ENCODE measurements around the gene HASPIN.

Gene HASPIN

DNA sequence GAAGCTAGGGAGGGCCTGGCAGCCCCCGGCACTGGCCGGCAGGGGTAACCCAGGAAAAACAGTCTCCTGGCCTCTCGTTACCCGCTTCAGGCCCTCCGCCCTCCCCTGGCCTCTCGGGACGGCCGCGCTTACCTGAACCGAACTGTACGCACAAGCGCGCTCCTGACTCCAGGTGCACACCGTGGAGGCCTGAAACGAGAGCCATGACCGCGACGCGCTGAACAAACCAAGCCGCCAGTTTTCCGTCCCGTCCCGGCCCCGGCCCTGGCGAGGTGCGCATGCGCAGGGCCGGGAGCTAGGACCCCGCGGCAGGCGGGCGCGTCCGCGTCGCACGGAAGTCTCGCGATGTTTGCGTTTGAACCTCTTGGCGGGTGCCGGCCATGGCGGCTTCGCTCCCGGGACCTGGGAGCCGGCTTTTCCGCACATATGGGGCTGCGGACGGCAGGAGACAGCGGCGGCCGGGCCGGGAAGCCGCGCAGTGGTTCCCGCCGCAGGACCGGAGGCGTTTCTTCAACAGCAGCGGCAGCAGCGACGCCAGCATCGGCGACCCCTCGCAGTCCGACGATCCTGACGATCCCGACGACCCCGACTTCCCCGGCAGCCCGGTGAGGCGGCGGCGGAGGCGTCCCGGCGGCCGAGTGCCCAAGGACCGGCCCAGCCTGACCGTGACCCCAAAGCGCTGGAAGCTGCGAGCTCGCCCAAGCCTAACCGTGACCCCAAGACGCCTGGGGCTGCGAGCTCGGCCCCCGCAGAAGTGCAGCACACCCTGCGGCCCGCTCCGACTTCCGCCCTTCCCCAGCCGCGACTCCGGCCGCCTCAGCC, at the start of gene HASPIN:
Gene HASPIN, plus strand, starts transcription at position 348 of the 822 bp plus-strand sequence. Its CDS starts 33 bp downstream, at position 381.
- peak; percentile 84 for DNase-seq

DNA sequence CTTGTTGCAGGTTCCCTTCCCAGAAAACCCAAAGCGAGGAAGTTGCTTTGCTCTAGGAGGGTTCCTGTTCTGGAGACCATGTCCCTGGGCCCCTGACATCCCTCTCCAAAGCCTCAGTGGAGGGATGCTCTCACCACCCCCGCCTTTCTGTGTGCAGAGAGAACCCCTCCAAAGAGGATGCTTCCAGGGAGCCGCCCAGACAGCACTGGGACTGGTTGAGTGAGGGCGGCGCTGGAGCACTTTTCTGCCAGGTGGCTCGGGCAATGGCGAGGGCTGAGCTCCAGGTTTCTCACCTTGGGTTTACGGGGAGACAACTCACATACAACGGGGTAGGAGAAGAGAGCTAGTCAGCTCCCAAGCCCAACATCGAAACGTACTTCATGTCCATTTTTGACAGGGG, 47.8 kb upstream of the HASPIN start:
- no peak for DNase-seq

DNA sequence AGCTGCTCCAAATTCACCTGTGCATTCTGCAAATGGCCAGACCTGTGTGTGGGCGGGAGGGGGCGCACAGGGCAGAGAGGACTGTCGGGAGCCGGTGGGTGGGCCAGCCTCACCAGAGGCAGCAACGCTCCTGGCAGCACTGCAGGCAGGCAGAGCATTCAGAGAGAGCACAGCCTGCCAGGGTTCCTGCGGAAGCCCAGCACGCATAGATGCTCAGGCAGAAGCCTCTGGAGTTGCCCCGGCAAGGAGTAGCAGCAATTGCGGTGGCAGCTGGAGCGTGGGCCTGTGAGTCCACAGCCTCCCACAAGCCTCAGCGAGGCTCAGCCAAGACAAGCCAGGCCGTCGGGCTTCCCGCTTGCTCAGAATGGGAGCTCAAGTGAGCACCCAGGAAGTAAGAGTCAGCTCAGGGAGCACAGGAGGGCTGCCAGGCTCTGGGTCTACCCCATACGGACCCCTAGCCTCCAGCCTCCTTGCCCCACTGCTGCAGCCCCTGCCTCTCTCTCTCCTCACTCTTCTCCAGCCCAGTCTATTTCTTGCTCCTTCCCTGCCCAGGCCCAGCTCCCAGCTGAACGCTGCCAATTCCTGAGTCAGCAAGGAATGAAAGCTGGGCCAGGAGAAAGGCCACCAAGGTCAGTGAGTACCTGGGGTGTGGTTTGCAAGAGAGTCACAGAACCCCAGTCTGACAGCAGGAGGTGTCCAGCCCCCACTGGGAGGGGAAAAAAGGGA, 45.4 kb upstream of the HASPIN start:
- no peak for DNase-seq

DNA sequence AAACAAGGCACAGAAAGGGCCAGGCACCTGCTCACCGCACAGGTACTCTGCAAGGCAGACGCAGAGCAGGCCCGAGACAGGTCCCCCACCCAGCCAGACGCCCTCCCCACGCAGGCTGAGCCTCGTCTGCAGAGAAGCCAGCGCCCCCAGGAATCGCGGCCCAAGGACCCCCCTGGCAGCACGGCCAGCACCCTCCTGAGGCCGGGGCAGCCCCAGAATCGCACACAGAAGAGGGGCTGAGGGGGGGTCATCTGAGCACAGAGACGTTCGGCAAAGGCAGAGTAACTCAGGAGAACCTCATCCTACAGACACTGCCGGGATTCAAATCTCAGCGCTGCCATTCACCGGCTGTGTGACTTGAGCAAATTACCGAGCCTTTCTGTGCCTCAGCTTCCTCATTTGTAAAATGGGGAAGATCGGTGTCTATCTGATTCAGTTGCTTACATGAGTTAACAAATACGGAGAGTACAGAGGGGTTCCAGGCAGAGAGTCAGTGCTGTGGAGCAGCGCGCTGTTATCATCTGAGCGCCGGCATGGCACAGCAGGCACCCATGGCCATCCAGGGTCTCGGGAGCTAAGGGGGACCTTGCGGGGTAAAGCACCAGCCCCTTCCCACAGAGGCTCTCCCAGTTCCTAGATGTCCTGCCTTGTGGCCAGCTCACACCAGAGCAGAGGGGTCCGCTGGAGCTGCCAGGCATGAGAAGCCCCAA, 44.7 kb upstream of the HASPIN start:
- no peak for DNase-seq

DNA sequence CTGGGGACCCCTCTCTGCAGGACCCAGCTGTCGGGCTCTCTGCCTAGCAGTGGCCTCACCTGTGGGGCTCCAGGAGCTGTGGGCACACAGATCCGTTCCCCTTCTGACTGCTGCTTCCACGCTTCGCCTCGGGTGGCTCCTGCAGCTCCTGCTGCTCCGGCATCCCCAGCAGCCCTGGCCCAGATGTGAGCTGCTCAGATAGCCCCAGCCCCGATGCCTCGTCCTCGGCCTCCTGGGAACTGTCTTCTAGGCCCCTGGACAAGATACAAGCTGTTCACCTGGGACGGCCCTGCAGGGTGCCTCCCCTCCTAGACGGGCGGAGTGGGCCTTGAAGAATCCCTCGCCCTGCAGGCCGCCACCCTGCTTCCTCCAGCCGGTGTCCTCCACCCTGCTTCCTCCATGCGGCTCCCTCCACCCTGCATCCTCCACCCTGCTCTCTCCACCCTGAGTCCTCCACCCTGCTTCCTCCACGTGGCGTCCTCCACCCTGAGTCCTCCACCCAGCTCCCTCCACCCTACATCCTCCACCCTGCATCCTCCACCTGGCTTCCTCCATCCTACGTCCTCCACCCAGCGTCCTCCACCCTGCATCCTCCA, 44.1 kb upstream of the HASPIN start:
- DNase-seq = no peak

DNA sequence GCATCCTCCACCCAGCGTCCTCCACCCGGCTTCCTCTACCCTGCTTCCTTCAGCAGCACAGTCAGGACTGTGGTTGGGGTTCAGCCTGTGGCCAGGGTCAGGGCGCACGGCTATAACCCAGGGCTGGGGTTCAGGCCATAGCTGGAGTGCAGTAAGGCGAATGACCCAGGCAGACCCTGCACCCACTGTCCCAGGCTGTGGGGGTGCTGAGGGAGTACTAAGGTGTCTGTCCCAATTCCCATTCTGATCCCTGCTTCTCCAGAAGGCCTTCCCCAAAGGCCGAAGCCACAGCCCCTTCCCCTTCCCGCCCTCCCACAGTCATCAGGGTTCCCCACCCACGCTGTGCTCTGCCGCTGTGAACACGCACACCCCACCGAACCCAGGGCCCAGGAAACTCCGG, 42.6 kb upstream of the HASPIN start:
- no peak for DNase-seq

DNA sequence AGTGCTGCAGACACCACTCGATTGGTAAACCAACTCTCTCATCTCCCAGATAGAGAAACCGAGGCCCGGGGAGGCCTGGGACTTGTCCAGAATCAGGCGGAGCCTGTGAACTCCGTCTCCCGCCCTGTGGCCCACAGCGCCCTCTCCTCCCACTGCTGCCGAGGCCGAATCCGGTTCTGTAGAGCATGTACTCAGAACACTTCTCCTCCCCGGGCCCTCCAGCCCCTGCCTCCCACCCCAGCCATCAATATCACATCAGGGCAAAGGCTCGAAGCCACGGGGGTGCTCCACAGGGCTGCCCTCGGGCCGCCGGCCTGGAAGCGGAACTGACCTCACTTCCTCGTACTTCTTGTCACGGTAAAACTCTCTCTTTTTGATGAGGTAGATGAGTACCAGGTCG, 42.1 kb upstream of the HASPIN start:
- DNase-seq = no peak

DNA sequence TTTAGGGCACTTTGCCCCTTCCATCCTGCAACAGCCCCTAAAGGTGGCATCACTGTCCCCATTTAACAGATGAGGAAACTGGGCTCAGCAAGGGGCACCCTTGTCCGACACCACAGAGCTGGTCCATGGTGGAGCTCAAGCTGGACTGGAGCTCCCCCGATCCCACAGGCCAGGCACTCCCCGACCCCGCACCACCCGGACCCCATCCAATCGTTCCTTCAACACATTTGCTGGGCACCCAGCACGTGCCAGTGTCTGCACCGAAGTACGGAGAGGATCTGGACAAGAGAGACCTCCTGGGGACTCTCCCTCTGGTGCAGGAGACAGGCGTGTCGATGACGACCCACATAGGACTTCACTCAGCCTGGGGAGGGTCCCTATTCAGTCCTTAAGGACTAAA, 41.7 kb upstream of the HASPIN start:
- no peak for DNase-seq

DNA sequence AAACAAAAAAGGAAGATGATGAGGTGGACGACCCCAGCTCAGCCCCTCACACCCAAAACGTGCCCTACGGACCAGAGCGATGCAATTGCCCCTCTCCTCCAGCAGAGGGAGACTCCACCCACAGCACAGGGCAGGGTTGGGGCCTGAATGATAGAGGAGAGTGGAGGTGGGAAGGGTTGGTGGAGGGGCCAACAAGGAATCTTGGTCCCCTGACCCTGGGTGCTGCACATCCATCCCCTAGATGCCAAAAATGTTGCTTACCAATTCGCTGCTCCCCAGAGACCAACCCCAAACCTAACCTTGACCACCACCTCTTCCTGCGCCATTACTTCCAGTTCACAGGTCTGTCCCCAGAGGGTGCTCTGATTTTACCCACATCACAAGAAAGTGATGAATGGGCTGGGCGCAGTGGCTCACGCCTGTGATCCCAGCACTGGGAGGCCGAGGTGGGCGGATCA, 40.6 kb upstream of the HASPIN start:
- DNase-seq = peak; percentile 51

DNA sequence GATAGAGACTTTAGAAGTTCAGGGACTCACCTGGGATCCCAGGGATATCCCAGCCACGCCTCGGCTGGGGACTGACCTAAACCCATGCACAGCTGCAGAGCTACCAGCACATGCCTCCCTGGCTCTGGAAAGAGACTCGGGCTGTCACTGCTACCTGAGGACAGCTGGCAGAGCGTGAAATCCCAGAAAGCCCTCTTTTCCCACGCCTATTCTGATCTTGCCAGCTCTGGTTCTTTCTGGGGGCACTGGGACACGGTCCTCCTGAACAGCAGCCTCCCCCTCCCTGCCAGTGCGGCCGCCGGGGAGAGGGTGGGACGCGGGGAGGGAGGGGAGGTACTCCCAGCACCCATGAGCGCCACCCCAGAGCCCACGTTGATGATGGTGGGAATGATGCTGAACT, 38.5 kb upstream of the HASPIN start:
- no peak for DNase-seq

DNA sequence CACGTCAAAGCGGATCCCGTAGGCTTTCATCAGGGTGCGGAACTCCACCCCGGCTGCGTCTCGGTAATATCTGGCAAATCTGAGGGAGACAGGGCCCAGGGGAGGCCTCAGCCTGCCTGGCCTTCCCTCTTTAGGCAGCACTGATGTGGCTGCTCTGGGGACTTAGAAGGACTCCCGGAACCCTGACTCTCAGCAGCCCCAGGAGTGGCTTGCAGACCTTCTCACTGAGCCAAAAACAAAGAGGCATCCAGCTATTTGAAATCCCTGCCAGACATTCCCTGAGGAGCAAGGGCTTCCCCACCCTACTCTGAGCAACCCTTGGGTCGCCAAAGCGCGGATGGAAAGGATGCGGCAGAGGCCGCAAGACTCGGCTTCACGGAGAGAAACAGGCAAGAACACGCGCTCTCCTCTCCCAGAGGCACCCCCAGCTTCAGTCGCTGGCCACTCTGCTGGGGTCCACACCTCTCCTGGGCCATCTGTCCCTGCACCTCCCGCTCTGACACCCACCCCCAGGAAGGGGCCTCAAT, 35.6 kb upstream of the HASPIN start:
- no peak for DNase-seq

DNA sequence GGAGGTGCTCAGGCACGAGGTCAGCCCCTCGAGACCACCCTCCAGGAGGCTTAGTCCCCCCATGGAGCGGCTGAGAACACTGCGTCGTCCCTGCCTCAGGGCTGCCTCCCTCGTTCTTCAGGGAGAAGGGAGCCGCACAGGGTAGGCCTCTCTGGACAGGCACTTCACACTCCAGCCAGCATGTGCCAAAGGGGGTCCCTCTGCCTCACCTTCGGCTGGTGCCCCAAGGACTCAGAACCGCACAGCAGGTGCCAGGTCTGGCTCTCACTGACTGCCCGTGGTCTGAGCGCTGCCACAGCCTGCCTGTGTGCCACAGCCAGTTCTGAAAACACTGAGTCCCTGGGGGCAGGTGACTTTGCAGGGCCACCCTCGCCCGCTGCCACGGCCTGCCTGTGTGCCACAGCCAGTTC, 34.8 kb upstream of the HASPIN start:
- no peak for DNase-seq

DNA sequence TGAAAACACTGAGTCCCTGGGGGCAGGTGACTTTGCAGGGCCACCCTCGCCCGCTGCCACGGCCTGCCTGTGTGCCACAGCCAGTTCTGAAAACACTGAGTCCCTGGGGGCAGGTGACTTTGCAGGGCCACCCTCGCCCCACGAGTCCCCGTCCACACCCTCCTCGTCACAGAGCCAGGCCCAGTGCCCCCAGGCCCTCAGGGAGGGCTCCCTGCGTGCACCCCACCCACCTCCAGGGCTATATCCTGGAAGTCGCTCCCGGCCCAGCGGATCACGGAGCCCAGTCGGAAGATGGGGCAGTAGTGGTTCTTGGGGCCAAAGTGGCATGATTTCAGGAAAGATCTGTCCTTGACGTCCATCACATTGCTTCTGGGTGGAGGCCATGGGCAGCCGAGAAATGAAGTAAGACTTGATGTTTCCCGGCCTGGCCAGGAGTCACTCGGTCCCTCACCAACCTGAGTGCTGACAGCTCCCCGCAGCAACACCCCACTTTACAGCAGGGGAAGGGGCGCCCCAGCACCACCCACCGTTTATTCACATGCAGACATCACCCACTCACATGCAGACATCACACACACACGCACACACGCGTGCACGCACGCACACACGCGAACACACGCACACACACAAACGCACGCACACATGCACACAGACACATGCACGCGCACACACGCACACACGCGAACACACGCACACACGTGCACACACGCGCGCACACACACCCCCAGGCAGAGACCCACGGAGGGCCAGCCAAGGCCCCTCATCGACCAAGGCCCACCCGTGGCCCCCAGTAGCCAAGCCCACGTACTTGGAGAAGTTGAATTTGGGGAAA, 34.2 kb upstream of the HASPIN start:
- no peak for DNase-seq

DNA sequence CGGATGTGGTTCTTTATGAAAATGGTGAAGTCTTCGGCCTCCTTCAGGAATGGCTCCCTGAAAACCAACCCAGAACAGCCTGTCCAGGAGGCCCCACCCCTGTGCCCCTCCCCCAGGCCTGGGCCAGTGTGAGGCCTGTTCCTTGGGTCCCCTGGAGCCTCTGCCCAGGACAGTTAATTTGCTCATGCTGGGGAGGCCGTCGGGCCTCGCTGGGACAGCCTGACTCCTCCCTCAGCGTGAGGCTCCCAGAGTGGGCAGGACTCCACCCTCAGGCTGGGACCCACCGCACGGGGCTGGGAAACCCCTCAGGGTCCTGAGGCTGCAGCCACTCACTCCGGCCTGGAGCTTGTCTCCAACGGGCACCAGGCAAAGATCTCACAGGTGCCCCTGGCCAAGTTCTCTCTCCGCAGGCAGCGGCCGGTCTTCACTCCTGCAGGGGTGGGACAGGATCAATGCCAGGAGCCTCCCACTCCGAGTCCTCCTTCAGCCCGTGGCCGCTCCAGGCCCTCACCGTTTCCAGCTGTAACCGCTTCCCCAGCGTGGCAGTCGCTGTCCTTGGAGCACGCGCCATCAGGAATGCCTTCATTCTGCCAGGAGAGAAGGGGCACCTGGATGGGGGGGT, 33.5 kb upstream of the HASPIN start:
- DNase-seq = no peak

DNA sequence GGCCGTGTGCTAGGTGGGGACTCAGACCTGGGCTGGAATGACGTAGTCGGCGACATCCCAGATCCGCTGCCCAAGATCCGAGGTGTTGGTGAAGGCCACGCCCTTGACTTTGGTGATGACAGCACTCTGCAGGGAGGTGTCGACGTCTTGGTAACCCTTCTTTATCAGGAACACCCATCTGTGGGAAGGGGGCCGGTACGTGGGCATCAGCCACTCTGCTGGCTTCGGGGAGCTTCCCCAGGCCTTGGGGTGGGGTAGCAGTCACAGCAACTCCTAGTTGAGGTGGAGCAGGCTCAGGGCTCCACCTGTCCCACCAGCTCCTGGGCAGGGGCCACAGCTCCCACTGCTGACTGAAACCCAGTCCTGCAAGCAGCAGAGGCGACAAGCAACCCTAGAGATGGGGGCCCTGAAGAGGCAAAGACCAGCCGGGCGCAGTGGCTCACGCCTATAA, 32.1 kb upstream of the HASPIN start:
- no peak for DNase-seq

DNA sequence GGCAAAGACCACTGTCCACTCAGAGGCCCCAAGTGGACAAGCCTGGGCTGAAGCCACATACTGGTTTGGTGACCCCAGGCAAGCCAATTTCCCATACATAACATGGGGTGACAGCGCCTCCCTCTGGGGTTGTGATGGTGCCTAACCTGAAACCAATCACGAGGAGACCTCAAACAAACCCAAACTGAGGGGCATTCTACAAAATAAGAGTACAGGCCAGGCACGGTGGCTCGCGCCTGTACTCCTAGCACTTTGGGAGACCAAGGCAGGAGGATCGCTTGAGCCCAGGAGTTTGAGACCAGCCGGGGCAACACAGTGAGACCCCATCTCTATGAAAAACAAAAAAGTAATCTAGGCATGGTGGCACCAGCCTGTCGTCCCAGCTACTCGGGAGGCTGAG, 31.4 kb upstream of the HASPIN start:
- no peak for DNase-seq

DNA sequence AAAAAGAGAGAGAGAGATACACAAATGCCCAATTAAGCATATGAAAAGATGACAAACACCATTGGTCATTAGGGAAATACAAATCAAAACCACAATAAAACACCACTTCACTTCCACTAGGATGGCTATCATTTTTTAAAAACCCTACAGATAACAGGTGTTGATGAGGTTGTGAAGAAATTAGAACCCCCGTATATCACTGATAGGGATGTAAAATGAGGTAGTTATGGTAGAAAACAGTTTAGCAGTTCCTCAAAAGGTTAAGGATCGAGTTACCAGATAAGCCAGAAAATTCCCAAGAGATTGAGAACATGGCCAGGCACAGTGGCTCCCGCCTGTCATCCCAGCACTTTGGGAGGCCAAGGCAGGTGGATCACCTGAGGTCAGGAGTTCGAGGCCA, 30.6 kb upstream of the HASPIN start:
- DNase-seq = no peak

DNA sequence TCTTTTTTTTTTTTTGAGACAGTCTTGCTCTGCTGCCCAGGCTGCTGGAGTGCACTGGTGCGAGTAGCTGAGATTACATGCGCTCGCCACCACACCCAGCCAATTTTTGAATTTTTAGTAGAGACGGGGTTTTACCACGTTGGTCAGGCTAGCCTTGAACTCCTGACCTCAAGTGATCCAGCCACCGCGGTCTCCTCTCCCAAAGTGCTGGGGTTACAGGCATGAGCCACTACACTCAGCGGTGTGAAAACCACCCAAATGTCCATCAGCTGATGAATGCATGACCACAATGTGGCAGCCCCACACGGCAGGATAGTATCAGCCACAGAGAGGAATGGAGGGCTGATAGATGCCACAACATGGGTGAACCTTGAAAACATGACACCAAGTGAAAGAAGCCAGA, 29.9 kb upstream of the HASPIN start:
- DNase-seq = no peak

DNA sequence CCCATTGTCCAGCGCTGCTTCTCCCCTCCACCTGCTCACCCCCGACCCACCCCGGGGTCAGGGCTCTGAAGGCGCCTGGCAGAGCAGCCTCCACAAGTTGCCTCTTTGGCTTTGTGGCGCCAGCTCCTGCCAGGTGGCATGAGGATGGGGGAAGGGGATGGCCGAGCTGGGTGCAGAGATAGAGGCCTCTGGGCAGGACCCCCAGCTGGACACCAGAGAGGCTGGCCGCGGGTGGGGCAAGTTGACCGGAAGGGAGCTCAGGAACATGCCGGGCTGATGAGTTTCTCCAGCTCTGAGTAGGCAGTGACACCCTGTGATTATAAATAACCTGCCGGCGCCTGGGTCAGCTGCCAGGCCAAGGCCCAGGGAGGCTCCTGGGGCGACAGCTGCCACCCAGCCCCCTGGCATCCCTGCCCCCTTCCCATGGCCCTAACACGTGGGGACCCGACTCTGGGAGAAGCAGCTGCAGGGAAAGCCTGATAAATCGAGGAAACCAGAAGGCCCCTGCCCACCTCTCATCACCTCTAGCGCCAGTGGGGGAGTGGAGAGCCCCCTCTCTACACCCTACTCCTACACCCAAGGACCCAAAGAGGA, 28.5 kb upstream of the HASPIN start:
- DNase-seq = no peak

DNA sequence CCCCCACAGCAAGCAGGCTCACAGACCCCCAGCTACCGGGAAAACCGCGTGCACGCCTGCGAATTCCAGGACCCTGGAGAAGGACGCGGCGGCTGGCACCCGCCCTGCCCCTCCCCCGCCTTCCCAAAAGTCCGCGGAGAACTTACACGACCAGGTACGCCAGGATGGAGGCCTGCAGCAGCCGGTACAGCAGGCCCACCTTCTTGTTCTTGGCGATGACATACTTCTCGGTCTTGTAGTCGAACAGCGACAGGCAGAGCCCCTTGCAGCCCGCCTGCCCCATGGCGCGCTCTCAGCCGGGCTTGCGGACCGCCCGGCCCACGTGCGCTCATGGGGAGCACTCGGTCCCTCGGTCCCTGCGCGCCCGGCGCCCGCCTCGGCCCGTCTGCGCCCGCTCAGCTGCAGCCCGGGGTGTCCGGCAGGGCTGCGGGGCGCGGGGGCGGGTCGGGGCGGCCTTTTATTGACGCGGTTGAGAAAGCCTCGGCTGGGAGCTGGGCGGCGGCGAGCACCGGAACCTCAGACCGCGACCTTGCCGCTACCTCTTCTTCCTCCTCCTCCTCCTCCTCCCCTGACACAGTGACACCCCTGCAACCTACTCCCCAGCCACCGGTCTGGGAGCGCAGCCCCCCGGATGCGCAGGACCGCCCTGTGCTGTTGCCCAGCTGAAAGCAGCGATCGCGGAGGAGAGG, 27.8 kb upstream of the HASPIN start, which contains the start of gene P2RX5:
Gene P2RX5, minus strand, starts transcription at position 433 of the 689 bp plus-strand sequence. Its CDS starts 150 bp downstream, at position 283.
- peak; percentile 11 for DNase-seq

Measured in activated T-cell treated with anti-CD3 and anti-CD28 coated beads for 4 hours (primary cell).